Mesodermal cell (in vitro differentiated cells): Measurements from ENCODE around the gene FAR2.
"Not testable (repeated sequence)": the region's sequence is repeated elsewhere in the genome, so short reads cannot be mapped to it uniquely, and the experiment has no call there.

Experiments
- H3K27ac ChIP-seq: 2 replicates; pipeline ENCODE4 v1.7.0; 2013; ENCODE audit warnings: mild to moderate bottlenecking, low read depth, low read length, moderate library complexity; ENCODE audit not compliant: severe bottlenecking
- H3K36me3 ChIP-seq: 2 replicates; pipeline ENCODE4 v1.7.1; 2013; ENCODE audit warnings: mild to moderate bottlenecking, low read length, moderate library complexity; ENCODE audit not compliant: control insufficient read depth, insufficient read depth
- H3K4me1 ChIP-seq: one replicate; pipeline ENCODE4 v1.7.1; 2013; ENCODE audit warnings: mild to moderate bottlenecking, low read length; ENCODE audit not compliant: insufficient read depth, control insufficient read depth, poor library complexity, severe bottlenecking
- H3K4me3 ChIP-seq: 2 replicates; pipeline ENCODE4 v1.7.0; 2013; ENCODE audit warnings: low read length, control low read depth, mild to moderate bottlenecking; ENCODE audit not compliant: insufficient read depth, poor library complexity, severe bottlenecking; ENCODE audit errors: extremely low read depth
- H3K9me3 ChIP-seq: 2 replicates; pipeline ENCODE4 v1.7.1; 2013; ENCODE audit warnings: mild to moderate bottlenecking, low read length, moderate library complexity; ENCODE audit not compliant: control insufficient read depth
- WGBS, 2 experiments: methylation state at CpG; one replicate each; pipeline ENCODE4 v1.1.5; 2013; ENCODE audit warnings: missing lambda C conversion rate in 2 of 2; ENCODE audit not compliant: insufficient coverage in 2 of 2; 5-methylcytosine and 5-hydroxymethylcytosine counted together

Gene FAR2

GRCh38 chr12:29255042-29255441, 106.0 kb downstream of the FAR2 start:
- H3K4me3 ChIP-seq: no peak overlapping the region
- no peaks in the 10 kb centered on the region for H3K9me3 ChIP-seq
- no peaks in the 10 kb centered on the region for H3K4me1 ChIP-seq
- no peaks in the 10 kb centered on the region for H3K36me3 ChIP-seq
- no peak overlapping the region for H3K27ac ChIP-seq

GRCh38 chr12:29256598-29256997, 107.5 kb downstream of the FAR2 start:
- no peak overlapping the region for H3K27ac ChIP-seq
- no peaks in the 10 kb centered on the region for H3K4me1 ChIP-seq
- H3K4me3 ChIP-seq: no peak overlapping the region
- no peaks in the 10 kb centered on the region for H3K9me3 ChIP-seq
- H3K36me3 ChIP-seq: no peaks in the 10 kb centered on the region
- WGBS, 2 experiments: 94 to 95% methylated on average over 17 to 21 of the region's 21 CpGs

GRCh38 chr12:29257687-29258086, 108.6 kb downstream of the FAR2 start:
- 90 to 100% methylated on average over 5 to 9 of the region's 12 CpGs for WGBS, 2 experiments
- H3K27ac ChIP-seq, H3K9me3 ChIP-seq, H3K4me3 ChIP-seq, H3K4me1 ChIP-seq, H3K36me3 ChIP-seq: not testable (repeated sequence)

GRCh38 chr12:29264424-29264823, 115.3 kb downstream of the FAR2 start:
- H3K27ac ChIP-seq: no peak overlapping the region
- no peaks in the 10 kb centered on the region for H3K9me3 ChIP-seq
- H3K4me3 ChIP-seq: no peak overlapping the region
- H3K4me1 ChIP-seq: no peaks in the 10 kb centered on the region
- H3K36me3 ChIP-seq: no peaks in the 10 kb centered on the region

GRCh38 chr12:29269706-29270408, 120.8 kb downstream of the FAR2 start:
- Histone ChIP-seq H3K4me1 (no peaks in the 10 kb centered on the region), H3K4me3 (no peak overlapping the region), H3K9me3 (no peaks in the 10 kb centered on the region), H3K27ac (no peak overlapping the region), H3K36me3 (no peaks in the 10 kb centered on the region)
- WGBS, 2 experiments: 100% methylated on average over 3 to 4 of the region's 5 CpGs

GRCh38 chr12:29270446-29270845, 121.4 kb downstream of the FAR2 start:
- Histone ChIP-seq H3K27ac (no peak overlapping the region), H3K9me3 (no peaks in the 10 kb centered on the region)
- WGBS, 2 experiments: 100% methylated on average over 3 to 4 of the region's 5 CpGs

GRCh38 chr12:29273178-29273843, 124.2 kb downstream of the FAR2 start:
- Histone ChIP-seq H3K36me3 (no peaks in the 10 kb centered on the region), H3K9me3 (no peaks in the 10 kb centered on the region), H3K4me3 (no peak overlapping the region), H3K27ac (no peak overlapping the region), H3K4me1 (no peaks in the 10 kb centered on the region)
- 69 to 86% methylated on average over 4 to 5 of the region's 7 CpGs for WGBS, 2 experiments

More at GRCh38 chr12:29270446-29270845, 121.4 kb downstream of the FAR2 start:
- H3K36me3 ChIP-seq: no peaks in the 10 kb centered on the region
- no peaks in the 10 kb centered on the region for H3K4me1 ChIP-seq
- no peak overlapping the region for H3K4me3 ChIP-seq

- Histone ChIP-seq H3K27ac (no peak overlapping the region), H3K9me3 (no peaks in the 10 kb centered on the region), H3K36me3 (no peaks in the 10 kb centered on the region), H3K4me3 (no peak overlapping the region), H3K4me1 (no peaks in the 10 kb centered on the region)
- WGBS, 2 experiments: 90 to 100% methylated on average over 2 of the region's 3 CpGs
Observed at GRCh38 chr12:29275834-29276233, 126.8 kb downstream of the FAR2 start.

GRCh38 chr12:29277231-29277630, 128.2 kb downstream of the FAR2 start:
- 100% methylated on average over 1 to 2 of the region's 4 CpGs for WGBS, 2 experiments
- H3K36me3 ChIP-seq: no peaks in the 10 kb centered on the region
- H3K27ac ChIP-seq: no peak overlapping the region
- no peak overlapping the region for H3K4me3 ChIP-seq
- no peaks in the 10 kb centered on the region for H3K9me3 ChIP-seq
- no peaks in the 10 kb centered on the region for H3K4me1 ChIP-seq

GRCh38 chr12:29278673-29279420, 129.8 kb downstream of the FAR2 start:
- H3K4me1 ChIP-seq: no peaks in the 10 kb centered on the region
- H3K27ac ChIP-seq: no peak overlapping the region
- H3K9me3 ChIP-seq: no peaks in the 10 kb centered on the region
- no peaks in the 10 kb centered on the region for H3K36me3 ChIP-seq
- H3K4me3 ChIP-seq: no peak overlapping the region
- WGBS, 2 experiments: 83% methylated on average over 1 of the region's 3 CpGs; no CpG with 5 or more reads in 1 of the 2 experiments
